GM12878 (cell line): ENCODE results near the gene NKAIN2.

ENCODE experiments used
- BCLAF1 ChIP-seq: fragments of 450-650 bp; IDR thresholded peaks from 2 replicates; pipeline ENCODE4 v1.6.1; 2017; ENCODE audit warnings: antibody characterized with exemption, mild to moderate bottlenecking, moderate library complexity
- RAD21 ChIP-seq: IDR thresholded peaks from 2 replicates; pipeline ENCODE4 v1.6.1; 2011; ENCODE audit warnings: mild to moderate bottlenecking, low read depth, low read length, moderate library complexity; ENCODE audit not compliant: insufficient read depth
- RFX5 ChIP-seq: IDR thresholded peaks from 2 replicates; pipeline ENCODE4 v1.6.1; 2011; ENCODE audit warnings: low read depth, low read length, improper control_type of control experiment
- ZNF217 ChIP-seq: fragments of 450-650 bp; IDR thresholded peaks from 2 replicates; pipeline ENCODE4 v1.6.1; 2017; ENCODE audit warnings: antibody characterized with exemption, mild to moderate bottlenecking

- TF ChIP-seq RFX5: no peak
- TF ChIP-seq RAD21: no peak
- TF ChIP-seq BCLAF1: no peak
- TF ChIP-seq ZNF217: no peak
Observed at GRCh38 chr6:124433387-124434160, 629.9 kb downstream of the NKAIN2 start.
